Kidney (tissue), 14 donors: ENCODE measurements around the gene MRTO4. TPM values are rescaled to one million over a fixed set of nuclear protein-coding genes. Genes with fewer than 3 reads are reported as not detected.
A peak's percentile ranks its signal among the peaks of the same experiment; 100 is the strongest.

Experiments used
- DNase-seq, 5 donors: peaks; one replicate each; pipeline ENCODE4 v3.0.0-alpha.2; 2013 to 2020
- FAIRE-seq: peaks from 2 replicates; lab custom pipeline; 2012; peaks lifted over from hg19 to GRCh38; lab: Jason Lieb, UNC
- H3K27ac ChIP-seq, 2 donors: one replicate each; pipeline ENCODE4 v1.7.0; 2013; ENCODE audit warnings: low read depth in 2 of 2, low read length in 2 of 2, inconsistent platforms in 1 of 2
- H3K27me3 ChIP-seq: one replicate; pipeline ENCODE4 v1.7.1; 2013; ENCODE audit warnings: low read length, inconsistent platforms; ENCODE audit not compliant: control insufficient read depth, insufficient read depth
- H3K36me3 ChIP-seq, 3 donors: one replicate each; pipeline versions ENCODE4 v1.7.0 to v1.7.1; 2013; ENCODE audit warnings: low read length in 3 of 3, control low read depth in 1 of 3, inconsistent platforms in 1 of 3; ENCODE audit not compliant: insufficient read depth in 3 of 3, control insufficient read depth in 2 of 3
- H3K4me1 ChIP-seq, 3 donors: one replicate each; pipeline versions ENCODE4 v1.7.0 to v1.7.1; 2013; ENCODE audit warnings: low read length in 3 of 3, inconsistent platforms in 1 of 3, low read depth in 1 of 3; ENCODE audit not compliant: control insufficient read depth in 2 of 3, insufficient read depth in 2 of 3
- H3K4me3 ChIP-seq, 3 donors: one replicate each; pipeline versions ENCODE4 v1.7.0 to v1.8.1; 2013; ENCODE audit warnings: low read length in 3 of 3, control low read depth in 1 of 3, inconsistent platforms in 1 of 3
- H3K9ac ChIP-seq, 3 donors: one replicate each; pipeline versions ENCODE4 v1.7.0 to v1.7.1; 2013; ENCODE audit warnings: low read length in 3 of 3, control low read depth in 1 of 3, inconsistent platforms in 1 of 3
- H3K9me3 ChIP-seq, 3 donors: one replicate each; pipeline versions ENCODE4 v1.7.0 to v1.7.1; 2013; ENCODE audit warnings: low read length in 3 of 3, control low read depth in 1 of 3, inconsistent platforms in 1 of 3; ENCODE audit not compliant: control insufficient read depth in 2 of 3, insufficient read depth in 1 of 3
- CTCF ChIP-seq: IDR thresholded peaks from 3 replicates; pipeline ENCODE4 v1.5.1; 2012; ENCODE audit warnings: mild to moderate bottlenecking, moderate library complexity, borderline replicate concordance; ENCODE audit not compliant: insufficient read depth; ENCODE audit errors: extremely low read depth
- intact Hi-C: fragments of 100-400 bp; cut with DNase I; formaldehyde crosslinking; loops from one replicate; pipeline ENCODE4 v1.11.1; 2022
- polyA plus RNA-seq: library from polyadenylated mRNA; stranded (reverse); fragments of 350-450 nt; fragmentation: Illumina TruSeq; extraction: RNeasy Lipid Tissue Mini Kit (QIAGEN cat#74804); gene quantifications from one replicate; pipeline ENCODE4 v1.2.3, GENCODE V29; 2014; ENCODE audit warnings: low read depth, low replicate concordance; ENCODE audit not compliant: insufficient read depth
- total RNA-seq: library from RNA; stranded (reverse); fragmentation: NEBNext Ultra II Directional; extraction: Animal tissue kit (Norgen Biotek cat#: 25700); gene quantifications from one replicate; pipeline ENCODE4 v1.2.1, GENCODE V29; 2021
- donor health status: control.
- donor health status: control.
- donor health status: control.
- donor health status: control.
- donor health status: control.
- donor health status: DM: yes; HTN: yes; CAD: no.
- donor health status: Normal renal cell carcinoma (clear cell type).

Gene MRTO4
- total and polyA plus RNA-seq, 2 donors from 2014 or later, result 18.6 to 24.5 TPM

DNA sequence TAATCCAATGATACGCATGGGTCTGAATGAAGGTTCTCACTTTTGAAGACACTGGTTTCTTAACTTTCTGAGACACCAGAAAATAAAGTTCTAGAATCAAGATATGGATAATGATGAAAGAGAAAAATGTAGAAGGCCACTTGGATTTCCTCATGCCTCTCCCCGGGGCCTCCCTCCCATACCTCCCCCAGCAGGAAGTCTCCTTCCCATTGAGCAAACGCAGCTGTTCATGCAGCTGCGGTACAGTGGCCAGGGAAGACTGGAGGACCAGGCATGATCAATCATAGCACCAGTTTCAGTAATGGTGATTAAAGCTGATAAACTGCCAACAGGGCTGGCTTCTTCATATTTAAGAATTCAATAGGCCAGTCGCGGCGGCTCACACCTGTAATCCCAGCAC, 30.6 kb upstream of the MRTO4 start:
- H3K27ac ChIP-seq, result no peak overlapping the region
- H3K36me3 ChIP-seq, result peaks cover 12 to 55% (median 35%) of the 10 kb centered on the region in 3 donors
- no peaks in the 10 kb centered on the region for H3K9me3 ChIP-seq
- intact Hi-C loops, result no loop called here
- FAIRE-seq, result no peak
- H3K4me3 ChIP-seq, result no peak overlapping the region
- DNase-seq, result peak in 3 of 5 donors; percentile 18 to 80 (median 40)
- H3K27me3 ChIP-seq, result no peaks in the 10 kb centered on the region
- no peak overlapping the region for H3K9ac ChIP-seq
- TF ChIP-seq CTCF, result no peak
- H3K4me1 ChIP-seq, result no peaks in the 10 kb centered on the region

- Histone ChIP-seq H3K9me3 (no peaks in the 10 kb centered on the region), H3K27me3 (no peaks in the 10 kb centered on the region), H3K36me3 (peaks cover 14 to 66% (median 42%) of the 10 kb centered on the region in 3 donors), H3K27ac (no peak overlapping the region), H3K9ac (no peak overlapping the region), H3K4me1 (no peaks in the 10 kb centered on the region), H3K4me3 (no peak overlapping the region)
- FAIRE-seq (no peak), DNase-seq (no peak)
- intact Hi-C loops, result no loop called here
- TF ChIP-seq CTCF, result no peak
Observed at GRCh38 chr1:19222573-19222972, 29.0 kb upstream of the MRTO4 start.

- no peak for FAIRE-seq
Observed at GRCh38 chr1:19222979-19223824, 28.4 kb upstream of the MRTO4 start.

More at GRCh38 chr1:19222979-19223824, 28.4 kb upstream of the MRTO4 start:
- Histone ChIP-seq H3K9me3 (no peaks in the 10 kb centered on the region), H3K27ac (no peak overlapping the region), H3K27me3 (no peaks in the 10 kb centered on the region), H3K36me3 (peaks cover 14 to 69% (median 42%) of the 10 kb centered on the region in 3 donors), H3K4me3 (no peak overlapping the region), H3K9ac (no peak overlapping the region), H3K4me1 (no peaks in the 10 kb centered on the region)
- intact Hi-C loops, result no loop called here
- TF ChIP-seq CTCF, result no peak
- no peak for DNase-seq
